RWPE1 (cell line): Measurements from ENCODE around the gene CRY1.
A peak's percentile ranks its signal among the peaks of the same experiment; 100 is the strongest.

Experiments
- CTCF ChIA-PET: fragments of 350-600 bp; sonication (Branson Sonifier 250); formaldehyde crosslinking; extraction: SDS; loops from one replicate; lab custom pipeline; 2021; lab: Yijun Ruan, JAX
- POLR2A ChIA-PET: fragments of 400-600 bp; formaldehyde crosslinking; extraction: SDS; loops from one replicate; lab custom pipeline; 2020; ENCODE audit warnings: antibody characterized with exemption; ENCODE audit not compliant: low non-redundant PET; lab: Yijun Ruan, JAX
- DNase-seq: peaks from one replicate; pipeline ENCODE4 v3.0.0; 2012; ENCODE audit warnings: low spot score
- H3K27ac ChIP-seq: fragments of 450-650 bp; 2 replicates; pipeline ENCODE4 v1.5.1; 2017
- TF ChIP-seq, protein P1 (sequence below): fragments of 450-650 bp; conservative IDR thresholded peaks from 2 replicates; pipeline ENCODE4 v1.5.1; 2017; ENCODE audit warnings: low read depth, mild to moderate bottlenecking

CRY1 gene

DNA sequence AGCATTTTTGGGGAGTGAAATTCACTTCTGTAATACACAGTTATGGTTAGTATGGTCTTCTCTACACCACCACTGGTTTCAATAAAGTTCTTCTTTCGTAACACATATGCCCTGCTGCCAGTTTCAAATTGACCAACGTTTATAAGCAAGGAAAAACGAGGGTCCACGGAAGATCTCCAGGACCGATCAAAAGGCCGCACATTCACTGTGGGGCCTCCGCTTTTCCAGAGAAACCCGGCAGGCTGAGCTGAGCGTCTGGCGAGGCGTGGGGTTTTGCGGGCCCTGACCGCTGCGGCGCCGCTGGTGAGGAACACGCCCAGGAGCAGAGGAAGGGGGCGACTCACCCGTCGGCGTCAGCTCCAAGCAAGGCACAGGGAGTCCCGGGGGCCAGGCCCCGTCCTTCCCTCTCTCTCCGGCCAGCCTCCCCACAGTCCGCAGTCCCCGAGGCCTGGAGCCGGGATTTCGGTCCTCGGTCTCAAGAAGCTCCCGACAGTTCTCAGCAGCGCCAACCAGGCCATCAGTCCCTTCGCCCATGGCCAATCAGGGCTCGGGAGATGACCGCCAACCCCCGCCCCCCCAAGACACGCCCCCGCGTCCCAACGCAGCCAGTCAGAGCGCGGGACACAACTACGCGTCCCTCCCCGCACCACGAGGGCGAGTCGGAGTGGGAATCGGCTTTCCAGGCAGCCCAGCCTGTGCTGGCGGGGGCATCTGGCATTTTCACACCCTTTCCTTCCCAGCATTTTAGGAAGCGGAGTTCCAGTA is 106.5 kb downstream of the CRY1 start, which contains the start of gene MTERF2:
Gene MTERF2 (minus strand): TSS at position 522 of the 765 bp plus-strand sequence. CDS start 8,432 bp downstream, outside the sequence.
- H3K27ac ChIP-seq: peak within 1 kb of the TSS; percentile 81
- peak; percentile 98 for DNase-seq
- POLR2A ChIA-PET: no interaction called here

DNA sequence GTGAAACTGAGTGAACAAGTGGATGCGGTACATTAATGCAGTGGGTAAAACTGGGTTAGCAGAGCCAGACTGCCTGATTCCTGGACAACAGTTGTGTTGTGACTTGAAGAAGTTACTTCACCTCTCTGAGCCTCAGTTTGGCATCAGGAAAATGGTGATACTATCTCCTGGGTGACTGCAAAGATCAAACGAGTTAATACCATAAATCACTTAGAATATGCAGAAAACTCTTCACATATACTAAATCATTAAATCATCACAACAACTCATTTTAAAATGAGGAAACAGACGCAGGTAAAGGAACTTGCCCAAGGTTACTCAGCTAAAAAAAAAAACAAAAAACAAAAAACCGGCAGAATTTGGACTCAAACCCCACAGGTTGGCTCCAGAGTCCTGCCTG is 107.2 kb downstream of the CRY1 start:
- CTCF ChIA-PET: interaction anchor here (0.6 kb wide), 1 partner anchor 1397 kb away, joined by 3 read pairs; no protein-coding TSS in a partner anchor
- DNase-seq: no peak
- TF ChIP-seq, protein P1, sequence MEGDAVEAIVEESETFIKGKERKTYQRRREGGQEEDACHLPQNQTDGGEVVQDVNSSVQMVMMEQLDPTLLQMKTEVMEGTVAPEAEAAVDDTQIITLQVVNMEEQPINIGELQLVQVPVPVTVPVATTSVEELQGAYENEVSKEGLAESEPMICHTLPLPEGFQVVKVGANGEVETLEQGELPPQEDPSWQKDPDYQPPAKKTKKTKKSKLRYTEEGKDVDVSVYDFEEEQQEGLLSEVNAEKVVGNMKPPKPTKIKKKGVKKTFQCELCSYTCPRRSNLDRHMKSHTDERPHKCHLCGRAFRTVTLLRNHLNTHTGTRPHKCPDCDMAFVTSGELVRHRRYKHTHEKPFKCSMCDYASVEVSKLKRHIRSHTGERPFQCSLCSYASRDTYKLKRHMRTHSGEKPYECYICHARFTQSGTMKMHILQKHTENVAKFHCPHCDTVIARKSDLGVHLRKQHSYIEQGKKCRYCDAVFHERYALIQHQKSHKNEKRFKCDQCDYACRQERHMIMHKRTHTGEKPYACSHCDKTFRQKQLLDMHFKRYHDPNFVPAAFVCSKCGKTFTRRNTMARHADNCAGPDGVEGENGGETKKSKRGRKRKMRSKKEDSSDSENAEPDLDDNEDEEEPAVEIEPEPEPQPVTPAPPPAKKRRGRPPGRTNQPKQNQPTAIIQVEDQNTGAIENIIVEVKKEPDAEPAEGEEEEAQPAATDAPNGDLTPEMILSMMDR: no peak
- H3K27ac ChIP-seq: no peak overlapping the region
- POLR2A ChIA-PET: interaction anchor here (0.6 kb wide), 1 partner anchor 1552 kb away, joined by 3 read pairs; no protein-coding TSS in a partner anchor

More for the DNA sequence above, 106.5 kb downstream of the CRY1 start, which contains the start of gene MTERF2:
- TF ChIP-seq, protein P1: no peak
- CTCF ChIA-PET: no interaction called here

DNA sequence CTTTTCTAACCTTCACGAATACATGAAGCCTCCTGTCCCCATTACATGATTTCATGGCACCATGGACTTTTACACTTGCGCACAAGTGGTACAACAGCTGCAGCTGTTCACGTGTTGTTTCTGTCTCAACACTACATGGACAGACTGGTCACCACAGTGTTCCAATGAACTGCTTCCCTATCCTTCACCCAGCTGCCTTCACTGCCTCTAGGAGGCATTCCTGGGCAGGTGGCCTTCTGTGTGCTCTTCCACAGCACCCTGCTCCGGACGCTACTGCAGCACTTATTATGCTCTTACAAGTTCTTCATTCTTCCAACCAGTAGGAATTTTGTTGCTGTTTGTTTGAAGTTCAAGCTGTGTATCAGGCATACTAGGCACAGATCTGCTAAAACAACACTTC is 107.9 kb downstream of the CRY1 start:
- DNase-seq: no peak
- TF ChIP-seq, protein P1: no peak
- H3K27ac ChIP-seq: no peak overlapping the region

DNA sequence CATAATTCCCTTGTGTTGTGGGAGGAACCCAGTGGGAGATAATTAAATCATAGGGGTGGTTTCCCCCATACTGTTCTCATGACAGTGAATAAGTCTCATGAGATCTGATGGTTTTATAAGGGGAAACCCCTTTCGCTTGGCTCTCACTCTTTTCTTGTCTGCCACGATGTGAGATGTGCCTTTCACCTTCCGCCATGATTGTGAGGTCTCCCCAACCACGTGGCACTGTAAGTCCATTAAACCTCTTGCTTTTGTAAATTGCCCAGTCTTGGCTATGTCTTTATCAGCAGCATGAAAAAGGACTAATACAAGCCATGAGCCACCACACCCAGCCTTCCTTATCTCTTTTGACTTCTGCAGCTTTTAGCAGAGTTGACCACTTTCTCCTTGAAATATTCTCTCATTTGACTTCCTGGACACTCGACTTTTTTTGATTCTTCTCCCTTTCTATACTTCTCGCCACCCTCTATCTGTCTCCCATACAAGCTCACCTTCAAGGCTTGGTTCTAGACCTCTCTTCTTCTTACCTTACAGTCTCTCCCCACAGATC is 108.7 kb downstream of the CRY1 start:
- no peak overlapping the region for H3K27ac ChIP-seq
- POLR2A ChIA-PET: interaction anchor here (0.6 kb wide), 1 partner anchor 56 kb away, joined by 6 read pairs; no protein-coding TSS in a partner anchor
- no peak for DNase-seq
- TF ChIP-seq, protein P1: no peak
- CTCF ChIA-PET: no interaction called here

More for the DNA sequence above, 107.9 kb downstream of the CRY1 start:
- ChIA-PET POLR2A (no interaction called here), CTCF (no interaction called here)

DNA sequence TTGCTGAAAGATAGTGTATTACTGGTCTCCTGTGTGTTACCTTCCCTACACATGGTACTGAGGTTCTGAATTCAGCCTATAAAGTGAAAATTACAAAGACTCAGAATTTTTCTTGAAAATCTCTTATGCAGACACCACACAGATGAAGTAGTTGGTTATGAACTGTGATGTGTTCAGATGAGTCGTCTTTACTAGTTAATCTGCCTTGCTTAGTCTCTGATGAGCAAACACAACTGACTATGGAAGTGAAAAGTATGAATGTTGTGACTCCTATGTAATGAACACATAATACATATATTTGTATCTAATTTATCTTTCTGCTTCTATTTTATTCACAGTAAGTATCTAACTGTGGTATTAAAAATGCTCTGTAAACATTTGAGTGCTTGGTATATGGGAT is 111.1 kb downstream of the CRY1 start:
- TF ChIP-seq, protein P1: no peak
- ChIA-PET CTCF (no interaction called here), POLR2A (no interaction called here)
- no peak for DNase-seq
- no peak overlapping the region for H3K27ac ChIP-seq

DNA sequence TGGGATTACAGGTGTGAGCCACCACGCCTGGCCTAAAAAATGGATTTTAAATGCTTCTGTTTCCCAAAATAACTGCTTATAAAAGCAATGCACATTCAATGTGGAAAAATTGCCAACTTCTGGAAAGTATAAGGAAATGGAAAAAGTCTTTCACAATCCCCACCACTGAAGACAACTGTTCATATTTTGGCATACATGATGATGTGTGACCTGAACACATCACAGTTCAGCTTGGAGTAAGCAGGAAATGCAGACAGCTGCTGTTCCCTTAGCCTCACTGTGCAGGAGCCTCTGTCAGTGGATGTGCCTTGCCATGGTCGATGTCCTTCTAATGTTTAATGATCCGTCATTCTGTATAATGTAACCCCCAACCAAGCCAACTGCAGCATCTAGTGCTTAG is 111.6 kb downstream of the CRY1 start:
- ChIA-PET CTCF (no interaction called here), POLR2A (no interaction called here)
- TF ChIP-seq, protein P1: no peak
- DNase-seq: no peak
- H3K27ac ChIP-seq: no peak overlapping the region
